ENCODE measurements around the gene MBOAT2.

- TF ChIP-seq CTCF (optimal IDR thresholded peaks at IDR 0.05 in 1 of 3, IDR thresholded peaks at IDR 0.05 in 1 of 3, conservative IDR thresholded peaks at IDR 0.05 in 1 of 3; ENCODE audit: extremely low read depth in 1 of 3, insufficient read depth in 2 of 3, low read length in 3 of 3): no peak
- no peak for TF ChIP-seq EZH2 (IDR thresholded peaks at IDR 0.05; ENCODE audit: low read length)
Observed at GRCh38 chr2:8974016-8974415, 29.5 kb downstream of the MBOAT2 start.

All from keratinocyte (primary cell).